SU-DHL-6 (cell line): ENCODE results near the gene NEUROG1.

ENCODE experiments used
- H2AFZ ChIP-seq: fragments of 200-600 bp; sonication (generic); 2 replicates; pipeline ENCODE4 v1.6.1; 2014; ENCODE audit warnings: low read depth, mild to moderate bottlenecking, moderate library complexity, mixed read lengths, antibody characterized with exemption, low read length; ENCODE audit not compliant: severe bottlenecking
- H3F3A ChIP-seq: fragments of 200-600 bp; shearing (Covaris generic); 2 replicates; pipeline ENCODE4 v1.6.0; 2016; ENCODE audit warnings: antibody characterized with exemption, mild to moderate bottlenecking; ENCODE audit not compliant: insufficient read depth
- H3K27ac ChIP-seq: fragments of 200-600 bp; sonication (generic); 2 replicates; pipeline ENCODE4 v1.5.1; 2016; ENCODE audit warnings: low read depth, mild to moderate bottlenecking, low read length, moderate library complexity, mixed read lengths
- H3K27me3 ChIP-seq: fragments of 200-600 bp; sonication (generic), shearing (Covaris generic); 2 replicates; pipeline ENCODE4 v1.6.0; 2014; ENCODE audit warnings: mild to moderate bottlenecking, low read length
- H3K36me3 ChIP-seq: fragments of 200-600 bp; sonication (generic); 2 replicates; pipeline ENCODE4 v1.6.1; 2014; ENCODE audit warnings: mild to moderate bottlenecking, low read length, mixed read lengths
- H3K4me2 ChIP-seq: fragments of 300-600, 200-600 bp; shearing (Covaris generic), sonication (generic); 2 replicates; pipeline ENCODE4 v1.6.0; 2014; ENCODE audit warnings: low read length, low read depth, mild to moderate bottlenecking; ENCODE audit not compliant: poor library complexity, severe bottlenecking
- H3K4me3 ChIP-seq: fragments of 200-600 bp; sonication (generic); 2 replicates; pipeline ENCODE4 v1.5.1; 2014; ENCODE audit warnings: antibody characterized with exemption, low read length, mild to moderate bottlenecking, mixed read lengths; ENCODE audit not compliant: insufficient read depth, poor library complexity, severe bottlenecking
- H3K79me2 ChIP-seq: fragments of 200-600 bp; sonication (generic); 2 replicates; pipeline ENCODE4 v1.6.1; 2014; ENCODE audit warnings: mild to moderate bottlenecking, low read length, moderate library complexity; ENCODE audit not compliant: insufficient read depth
- H3K9ac ChIP-seq: fragments of 200-600 bp; sonication (generic); 2 replicates; pipeline ENCODE4 v1.7.0; 2014; ENCODE audit warnings: mild to moderate bottlenecking, low read length
- H3K9me2 ChIP-seq: fragments of 200-600 bp; sonication (generic); replicated peaks from 2 replicates; pipeline ENCODE4 v1.6.1; 2014; ENCODE audit warnings: low read length; ENCODE audit not compliant: insufficient read depth
- H3K9me3 ChIP-seq: fragments of 200-600 bp; sonication (generic); 2 replicates; pipeline ENCODE4 v1.6.1; 2014; ENCODE audit warnings: low read length, mixed read lengths; ENCODE audit not compliant: insufficient read depth
- H4K20me1 ChIP-seq: fragments of 200-600 bp; sonication (generic); 2 replicates; pipeline ENCODE4 v1.6.1; 2014; ENCODE audit warnings: low read depth, mild to moderate bottlenecking, antibody characterized with exemption, low read length, moderate library complexity, mixed read lengths
- CTCF ChIP-seq: fragments of 200-600 bp; sonication (generic); IDR thresholded peaks from one replicate; pipeline ENCODE4 v1.5.1; 2017; ENCODE audit warnings: antibody characterized with exemption, mild to moderate bottlenecking, low read length, moderate library complexity; ENCODE audit not compliant: insufficient read depth, poor library complexity, severe bottlenecking
- EZH2phosphoT487 ChIP-seq: fragments of 200-600 bp; sonication (generic), shearing (Covaris generic); conservative IDR thresholded peaks from 2 replicates; pipeline ENCODE4 v1.6.1; 2018; ENCODE audit warnings: mild to moderate bottlenecking, antibody characterized with exemption, low read length, moderate library complexity, mixed read lengths

NEUROG1 gene

DNA sequence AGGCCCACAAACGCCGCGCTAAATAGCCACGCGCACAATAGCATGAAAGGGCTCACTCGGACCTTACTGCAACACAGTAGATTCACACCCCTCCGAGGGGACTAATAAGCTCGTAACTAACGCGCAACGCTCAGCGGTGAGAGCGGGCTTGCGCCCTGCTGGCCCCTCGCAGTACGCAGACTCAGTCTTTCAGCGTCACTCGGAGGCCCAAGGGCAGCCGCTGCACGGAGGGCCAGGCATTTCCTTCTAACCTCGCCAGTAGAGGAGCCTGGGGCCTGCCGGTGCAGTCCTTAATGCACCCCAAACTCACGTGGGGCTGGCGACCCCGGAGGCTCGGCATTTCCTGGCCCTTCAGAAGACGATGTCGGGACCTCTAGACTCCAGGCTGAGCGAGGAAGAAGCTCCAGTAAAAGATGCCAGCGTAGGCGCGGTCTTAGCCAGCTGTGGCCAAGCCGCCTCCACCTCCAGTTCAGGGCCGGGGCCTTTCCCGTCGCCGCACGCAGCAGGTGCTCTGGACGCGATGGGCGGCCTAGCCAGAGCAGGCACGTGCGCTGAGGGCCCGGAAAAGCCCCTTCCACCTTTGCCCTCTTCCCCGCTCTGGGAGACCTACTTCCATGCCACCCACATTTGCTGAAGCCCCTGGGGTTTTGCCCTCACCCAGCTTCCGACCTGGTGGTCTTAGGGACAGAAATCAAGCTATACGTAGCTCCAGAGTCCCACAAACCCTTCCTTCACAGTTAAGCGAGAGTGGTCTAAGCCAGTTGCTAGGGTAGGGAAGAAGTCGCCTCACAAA, 45.3 kb downstream of the NEUROG1 start:
- Histone ChIP-seq H3K9me2 (no peaks in the 10 kb centered on the region), H3K9ac (no peak overlapping the region), H3K4me3 (no peak overlapping the region), H3K4me2 (no peak overlapping the region), H3F3A (no peaks in the 10 kb centered on the region), H3K9me3 (no peaks in the 10 kb centered on the region), H3K27ac (no peak overlapping the region), H3K36me3 (no peaks in the 10 kb centered on the region), H4K20me1 (no peaks in the 10 kb centered on the region), H3K27me3 (no peaks in the 10 kb centered on the region), H3K79me2 (no peaks in the 10 kb centered on the region), H2AFZ (no peak overlapping the region)
- TF ChIP-seq CTCF (no peak), EZH2phosphoT487 (no peak)

GRCh38 chr5:135489466-135490244, 46.1 kb downstream of the NEUROG1 start:
- Histone ChIP-seq H4K20me1 (no peaks in the 10 kb centered on the region), H3K4me3 (no peak overlapping the region), H3K9ac (no peak overlapping the region), H3K79me2 (no peaks in the 10 kb centered on the region), H3K4me2 (no peak overlapping the region), H2AFZ (no peak overlapping the region), H3K9me2 (no peaks in the 10 kb centered on the region), H3K27me3 (no peaks in the 10 kb centered on the region), H3F3A (no peaks in the 10 kb centered on the region), H3K36me3 (no peaks in the 10 kb centered on the region), H3K9me3 (no peaks in the 10 kb centered on the region), H3K27ac (no peak overlapping the region)
- TF ChIP-seq CTCF (no peak), EZH2phosphoT487 (no peak)

DNA sequence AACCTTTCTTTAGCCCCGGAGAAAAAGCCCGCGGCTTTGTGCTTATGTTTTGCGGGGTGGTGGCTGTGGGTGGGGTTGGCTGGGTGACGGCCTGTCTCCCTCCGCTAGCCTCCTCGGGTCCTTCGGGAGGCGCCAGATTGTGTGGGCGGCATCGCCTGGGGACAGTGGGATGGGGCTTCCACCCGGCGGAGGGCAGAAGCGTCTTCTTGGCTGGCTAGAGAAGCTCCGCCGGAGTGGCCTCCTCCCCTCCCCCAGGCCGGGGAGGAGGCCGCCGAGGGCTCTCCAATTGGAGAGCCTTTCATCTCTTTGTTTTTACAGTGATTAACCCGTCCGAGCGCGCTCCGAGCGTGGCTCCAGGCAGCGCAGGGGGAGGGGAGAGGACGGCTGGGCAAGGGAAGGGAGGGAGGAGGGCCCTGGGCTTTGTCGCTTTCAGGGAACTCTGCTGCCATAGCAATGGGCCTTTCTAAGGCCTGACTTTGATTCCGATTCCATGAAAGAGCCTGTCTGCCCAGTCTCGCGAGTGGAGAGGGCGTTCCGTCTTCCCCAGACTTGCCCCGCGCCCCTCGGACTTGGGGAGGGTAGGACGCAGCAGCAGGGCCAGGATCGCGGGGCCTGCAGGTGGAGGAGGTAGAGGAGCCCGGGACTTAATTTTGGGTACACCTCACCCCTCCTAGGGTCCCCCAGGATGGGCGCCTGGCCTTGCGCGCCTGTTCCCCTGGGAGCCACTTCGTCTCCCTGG, 46.9 kb downstream of the NEUROG1 start:
- Histone ChIP-seq H2AFZ (no peak overlapping the region), H3K4me2 (no peak overlapping the region), H3K9me2 (no peaks in the 10 kb centered on the region), H4K20me1 (no peaks in the 10 kb centered on the region), H3K27ac (no peak overlapping the region), H3K9me3 (no peaks in the 10 kb centered on the region), H3K9ac (no peak overlapping the region), H3F3A (no peaks in the 10 kb centered on the region), H3K36me3 (no peaks in the 10 kb centered on the region), H3K79me2 (no peaks in the 10 kb centered on the region), H3K4me3 (no peak overlapping the region), H3K27me3 (no peaks in the 10 kb centered on the region)
- no peak for TF ChIP-seq EZH2phosphoT487
- no peak for TF ChIP-seq CTCF
